Trophoblast cell (in vitro differentiated cells and primary cell): ENCODE measurements around the gene MAP3K10.
A peak's percentile ranks its signal among the peaks of the same experiment; 100 is the strongest.
"Not testable (repeated sequence)": the region's sequence is repeated elsewhere in the genome, so short reads cannot be mapped to it uniquely, and the experiment has no call there.

Experiments
- DNase-seq, 2 donors: peaks; one replicate each; pipeline ENCODE4 v3.0.0-alpha.2; 2016
- H2AFZ ChIP-seq: 2 replicates; pipeline ENCODE4 v1.6.1; 2013; ENCODE audit warnings: low read length, moderate library complexity, mild to moderate bottlenecking; ENCODE audit not compliant: insufficient read depth, poor library complexity
- H2AK5ac ChIP-seq: 2 replicates; pipeline ENCODE4 v1.6.1; 2013; ENCODE audit warnings: mild to moderate bottlenecking, low read length
- H2BK120ac ChIP-seq: 2 replicates; pipeline ENCODE4 v1.6.1; 2013; ENCODE audit warnings: low read length, mild to moderate bottlenecking, moderate library complexity; ENCODE audit not compliant: insufficient read depth, poor library complexity
- H2BK12ac ChIP-seq: 2 replicates; pipeline ENCODE4 v1.6.1; 2013; ENCODE audit warnings: mild to moderate bottlenecking, low read length, moderate library complexity
- H2BK5ac ChIP-seq: 2 replicates; pipeline ENCODE4 v1.6.1; 2013; ENCODE audit warnings: low read length, low read depth, moderate library complexity, mild to moderate bottlenecking; ENCODE audit not compliant: poor library complexity
- H3K14ac ChIP-seq: 2 replicates; pipeline ENCODE4 v1.6.1; 2013; ENCODE audit warnings: mild to moderate bottlenecking, low read length
- H3K18ac ChIP-seq: 2 replicates; pipeline ENCODE4 v1.6.1; 2013; ENCODE audit warnings: mild to moderate bottlenecking, low read length
- H3K23ac ChIP-seq: 2 replicates; pipeline ENCODE4 v1.6.1; 2013; ENCODE audit warnings: low read length
- H3K27ac ChIP-seq: 2 replicates; pipeline ENCODE4 v1.5.1; 2013; ENCODE audit warnings: low read depth, mild to moderate bottlenecking, inconsistent platforms, low read length, moderate library complexity
- H3K27me3 ChIP-seq: 2 replicates; pipeline ENCODE4 v1.6.1; 2013; ENCODE audit warnings: inconsistent platforms, mild to moderate bottlenecking, low read length, moderate library complexity; ENCODE audit not compliant: insufficient read depth
- H3K36me3 ChIP-seq, 2 experiments: 1 replicate in 1 of 2; 2 replicates in 1 of 2; pipeline ENCODE4 v1.6.1; 2013; ENCODE audit warnings: low read length in 2 of 2, mild to moderate bottlenecking in 2 of 2, moderate library complexity in 1 of 2; ENCODE audit not compliant: insufficient read depth in 2 of 2, control insufficient read depth in 1 of 2
- H3K4ac ChIP-seq: 2 replicates; pipeline ENCODE4 v1.6.1; 2013; ENCODE audit warnings: low read depth, mild to moderate bottlenecking, low read length, moderate library complexity
- H3K4me1 ChIP-seq, 2 experiments: 1 replicate in 1 of 2; 2 replicates in 1 of 2; pipeline ENCODE4 v1.6.1; 2013; ENCODE audit warnings: low read length in 2 of 2, mild to moderate bottlenecking in 2 of 2, moderate library complexity in 1 of 2; ENCODE audit not compliant: insufficient read depth in 2 of 2, control insufficient read depth in 1 of 2
- H3K4me2 ChIP-seq: 2 replicates; pipeline ENCODE4 v1.6.1; 2013; ENCODE audit warnings: inconsistent platforms, mild to moderate bottlenecking, low read length, moderate library complexity
- H3K4me3 ChIP-seq: 2 replicates; pipeline ENCODE4 v1.5.1; 2013; ENCODE audit warnings: mild to moderate bottlenecking, low read depth, low read length, inconsistent platforms
- H3K79me1 ChIP-seq: one replicate; pipeline ENCODE4 v1.6.1; 2013; ENCODE audit warnings: low read length
- H3K79me2 ChIP-seq: 2 replicates; pipeline ENCODE4 v1.6.1; 2013; ENCODE audit warnings: low read length, mild to moderate bottlenecking; ENCODE audit not compliant: control insufficient read depth, insufficient read depth, poor library complexity
- H3K9ac ChIP-seq: 2 replicates; pipeline ENCODE4 v1.6.1; 2013; ENCODE audit warnings: mild to moderate bottlenecking, low read length
- H3K9me3 ChIP-seq: 2 replicates; pipeline ENCODE4 v1.6.1; 2013; ENCODE audit warnings: low read depth, mild to moderate bottlenecking, control low read depth, inconsistent platforms, low read length; ENCODE audit not compliant: insufficient read depth
- H4K12ac ChIP-seq: 2 replicates; pipeline ENCODE4 v1.6.1; 2013; ENCODE audit warnings: low read depth, mild to moderate bottlenecking, low read length, moderate library complexity
- H4K8ac ChIP-seq: 2 replicates; pipeline ENCODE4 v1.6.1; 2013; ENCODE audit warnings: low read depth, mild to moderate bottlenecking, low read length, moderate library complexity
- H4K91ac ChIP-seq: one replicate; pipeline ENCODE4 v1.6.1; 2013; ENCODE audit warnings: low read depth, mild to moderate bottlenecking, low read length, moderate library complexity
- WGBS: extraction: QIAGEN DNeasy Blood & Tissue Kit; methylation state at CpG from one replicate; pipeline ENCODE4 v1.1.7; 2013; ENCODE audit warnings: missing lambda C conversion rate; ENCODE audit not compliant: insufficient read length, insufficient coverage; ENCODE audit errors: extremely low coverage; 5-methylcytosine and 5-hydroxymethylcytosine counted together

MAP3K10 gene

DNA sequence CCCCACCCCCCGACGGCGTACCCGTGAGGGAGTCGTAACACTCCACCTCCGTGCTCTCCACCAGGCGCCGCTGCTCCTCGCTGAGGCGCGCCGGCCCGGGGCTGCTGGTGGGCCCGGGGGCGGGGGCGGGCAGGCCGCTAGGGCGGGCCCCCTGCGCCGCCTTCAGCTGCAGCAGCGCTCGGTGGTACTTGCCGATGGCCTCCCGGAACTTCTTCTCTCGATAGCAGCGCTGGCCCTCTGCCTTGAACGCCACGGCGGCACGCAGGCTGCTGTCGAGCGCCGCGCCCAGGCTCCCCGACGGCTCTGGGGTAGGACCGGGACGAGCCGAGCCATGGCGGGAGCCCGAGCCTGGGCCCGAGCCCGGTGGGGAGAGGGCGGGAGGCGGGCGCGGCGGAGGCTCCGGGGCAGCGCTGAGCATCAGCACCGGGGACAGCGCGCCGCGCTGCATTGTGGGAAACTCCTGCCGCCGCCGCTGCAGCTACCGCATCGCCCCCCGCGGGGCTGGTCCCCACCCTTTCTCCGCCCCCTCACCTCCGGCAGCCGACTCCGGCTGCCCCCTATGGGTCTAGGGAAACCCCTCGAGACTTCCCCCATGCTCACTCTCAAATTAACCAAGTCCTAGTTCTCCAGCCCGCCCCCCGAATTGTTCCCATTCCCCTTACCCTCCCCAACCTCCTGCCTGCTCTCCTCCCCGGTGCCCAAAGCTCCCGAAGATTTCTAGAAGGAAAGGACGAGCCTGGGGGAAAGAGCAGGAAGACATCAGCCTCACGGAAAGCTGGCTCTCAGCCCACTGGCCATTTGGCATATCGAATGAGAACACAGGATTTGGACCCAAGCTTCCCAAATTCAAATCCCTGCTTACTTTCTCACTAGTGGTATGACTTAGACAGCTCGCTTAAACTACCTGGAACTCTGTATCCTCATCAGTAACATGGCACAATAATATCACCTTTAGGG, 27.0 kb downstream of the MAP3K10 start, which contains the start of gene TTC9B:
TSS of gene TTC9B (minus strand) at position 451 of the 957 bp plus-strand sequence. CDS start at position 448, 3 bp downstream.
- no peak within 1 kb of the TSS for H3K9ac ChIP-seq
- H3K4me2 ChIP-seq, result peak within 1 kb of the TSS; percentile 29
- H3K9me3 ChIP-seq, result peaks cover 1% of the 10 kb centered on the region
- no peak within 1 kb of the TSS for H4K12ac ChIP-seq
- peak in 1 of 2 donors; percentile 24 for DNase-seq
- peaks cover 2 to 3% of the 10 kb centered on the region in 2 experiments for H3K4me1 ChIP-seq
- H3K27ac ChIP-seq, result no peak within 1 kb of the TSS
- no peaks in the 10 kb centered on the region for H3K79me2 ChIP-seq
- H3K36me3 ChIP-seq, result no peaks in the 10 kb centered on the region
- no peak within 1 kb of the TSS for H2BK120ac ChIP-seq
- no peaks in the 10 kb centered on the region for H3K79me1 ChIP-seq
- H4K8ac ChIP-seq, result no peak within 1 kb of the TSS
- no peak within 1 kb of the TSS for H2BK5ac ChIP-seq
- no peak within 1 kb of the TSS for H4K91ac ChIP-seq
- no peak within 1 kb of the TSS for H3K18ac ChIP-seq
- no peak within 1 kb of the TSS for H3K14ac ChIP-seq
- peaks cover 23% of the 10 kb centered on the region for H3K27me3 ChIP-seq
- H3K23ac ChIP-seq, result no peak within 1 kb of the TSS
- no peak within 1 kb of the TSS for H2AFZ ChIP-seq
- no CpG with 5 or more reads among the region's 75 CpGs for WGBS
- H2BK12ac ChIP-seq, result no peak within 1 kb of the TSS
- no peak within 1 kb of the TSS for H2AK5ac ChIP-seq
- no peak within 1 kb of the TSS for H3K4me3 ChIP-seq
- H3K4ac ChIP-seq, result no peak within 1 kb of the TSS

DNA sequence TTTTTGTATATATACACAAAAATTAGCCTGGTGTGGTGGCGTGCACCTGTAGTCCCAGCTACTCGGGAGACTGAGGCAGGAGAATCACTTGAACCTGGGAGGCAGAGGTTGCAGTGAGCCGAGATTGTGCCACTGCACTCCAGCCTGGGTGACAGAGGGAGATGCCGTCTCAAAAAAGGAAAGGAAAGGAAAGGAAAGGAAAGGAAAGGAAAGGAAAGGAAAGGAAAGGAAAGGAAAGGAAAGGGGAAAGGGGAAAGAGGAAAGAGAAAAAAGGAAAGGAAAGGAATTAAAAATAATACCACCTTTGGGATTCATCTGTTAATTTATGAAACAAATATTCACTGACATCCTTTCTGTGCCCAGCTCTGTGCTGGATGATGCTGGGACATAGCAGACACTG, 27.8 kb downstream of the MAP3K10 start:
- H3K79me1 ChIP-seq, H3K9me3 ChIP-seq, H3K4me1 ChIP-seq, H4K12ac ChIP-seq, H3K4me3 ChIP-seq, H3K4ac ChIP-seq, H3K18ac ChIP-seq, H4K8ac ChIP-seq, H3K14ac ChIP-seq, H2BK120ac ChIP-seq, H3K4me2 ChIP-seq, H2AK5ac ChIP-seq, H2BK5ac ChIP-seq, H3K27ac ChIP-seq, H2BK12ac ChIP-seq, H3K36me3 ChIP-seq, H3K9ac ChIP-seq, H4K91ac ChIP-seq, H3K79me2 ChIP-seq, H2AFZ ChIP-seq, H3K23ac ChIP-seq, DNase-seq: not testable (repeated sequence)
- H3K27me3 ChIP-seq, result peaks cover 23% of the 10 kb centered on the region
- no CpG with 5 or more reads among the region's 4 CpGs for WGBS

DNA sequence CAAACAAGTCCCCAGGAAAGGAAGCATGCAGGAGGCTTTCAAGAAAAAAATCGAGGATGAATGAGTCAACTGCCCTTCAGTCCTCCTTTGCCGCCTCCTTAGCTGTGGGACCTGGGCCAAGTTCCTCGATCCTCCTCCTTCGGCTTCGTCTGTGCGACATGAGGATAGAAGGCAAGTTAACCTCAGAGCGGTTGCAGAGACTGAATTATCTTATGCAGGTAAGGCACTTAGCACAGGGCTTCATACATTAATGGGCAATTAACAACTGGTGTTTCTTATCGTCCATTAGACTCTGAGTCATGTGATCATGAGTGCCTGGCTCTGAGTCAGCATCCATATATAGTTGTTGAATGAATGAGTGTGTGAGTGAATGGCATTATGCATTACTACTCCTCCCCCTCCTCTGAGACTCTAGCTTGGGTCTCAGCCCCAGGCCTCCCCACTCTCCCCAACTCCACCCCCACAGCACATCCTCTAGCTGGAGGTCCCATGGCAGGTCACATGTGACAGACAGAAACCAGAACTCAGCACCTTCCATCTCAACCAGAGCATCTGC, 28.6 kb downstream of the MAP3K10 start:
- Histone ChIP-seq H3K79me1 (no peaks in the 10 kb centered on the region), H3K14ac (no peak overlapping the region), H2AFZ (no peak overlapping the region), H3K4me2 (no peak overlapping the region), H2BK12ac (no peak overlapping the region), H3K18ac (no peak overlapping the region), H4K8ac (no peak overlapping the region), H3K27ac (no peak overlapping the region), H2BK120ac (no peak overlapping the region), H3K36me3 (no peaks in the 10 kb centered on the region), H3K9me3 (peaks cover 1% of the 10 kb centered on the region), H2AK5ac (no peak overlapping the region), H3K79me2 (no peaks in the 10 kb centered on the region), H3K4ac (no peak overlapping the region), H4K91ac (no peak overlapping the region), H4K12ac (no peak overlapping the region), H3K9ac (no peak overlapping the region), H2BK5ac (no peak overlapping the region), H3K4me1 (peaks cover 2 to 3% of the 10 kb centered on the region in 2 experiments), H3K4me3 (no peak overlapping the region), H3K27me3 (peaks cover 23% of the 10 kb centered on the region), H3K23ac (no peak overlapping the region)
- DNase-seq, result peak in 1 of 2 donors; percentile 37
- WGBS, result no CpG with 5 or more reads among the region's 8 CpGs

DNA sequence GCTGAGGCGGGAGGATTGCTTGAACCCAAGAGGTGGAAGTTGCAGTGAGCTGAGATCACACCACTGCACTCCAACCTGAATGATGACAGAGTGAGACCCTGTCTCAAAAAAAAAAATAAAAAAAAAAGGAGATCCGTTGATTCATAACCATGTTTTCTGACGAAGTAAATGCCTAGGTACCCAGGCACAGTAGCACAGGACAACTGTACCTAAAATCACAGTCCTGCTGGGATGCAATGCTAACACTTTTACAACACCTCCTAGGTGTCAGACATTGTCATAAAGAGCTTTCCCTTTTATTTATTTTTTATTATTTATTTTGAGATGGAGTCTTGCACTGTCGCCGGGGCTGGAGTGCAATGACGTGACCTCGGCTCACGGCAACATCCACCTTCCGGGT, 29.4 kb downstream of the MAP3K10 start:
- no peak for DNase-seq
- no CpG with 5 or more reads among the region's 9 CpGs for WGBS

More for the DNA sequence above, 29.4 kb downstream of the MAP3K10 start:
- no peak overlapping the region for H4K8ac ChIP-seq
- no peak overlapping the region for H4K12ac ChIP-seq
- H2BK120ac ChIP-seq, result no peak overlapping the region
- H2AK5ac ChIP-seq, result no peak overlapping the region
- H3K4me2 ChIP-seq, result no peak overlapping the region
- no peak overlapping the region for H3K14ac ChIP-seq
- peaks cover 27% of the 10 kb centered on the region for H3K27me3 ChIP-seq
- H3K9ac ChIP-seq, result no peak overlapping the region
- peaks cover 1% of the 10 kb centered on the region for H3K9me3 ChIP-seq
- H3K79me2 ChIP-seq, result no peaks in the 10 kb centered on the region
- H3K4me3 ChIP-seq, result no peak overlapping the region
- H3K18ac ChIP-seq, result no peak overlapping the region
- no peak overlapping the region for H3K27ac ChIP-seq
- H2AFZ ChIP-seq, result no peak overlapping the region
- no peaks in the 10 kb centered on the region for H3K79me1 ChIP-seq
- no peak overlapping the region for H2BK12ac ChIP-seq
- H4K91ac ChIP-seq, result no peak overlapping the region
- peaks cover 2 to 3% of the 10 kb centered on the region in 2 experiments for H3K4me1 ChIP-seq
- no peak overlapping the region for H2BK5ac ChIP-seq
- H3K36me3 ChIP-seq, result no peaks in the 10 kb centered on the region
- no peak overlapping the region for H3K4ac ChIP-seq
- H3K23ac ChIP-seq, result no peak overlapping the region
